ENCODE results near the gene APBA2.

Gene APBA2

GRCh38 chr15:29066838-29067237, 181.1 kb downstream of the APBA2 start:
- peak; percentile 41 for DNase-seq

DNA sequence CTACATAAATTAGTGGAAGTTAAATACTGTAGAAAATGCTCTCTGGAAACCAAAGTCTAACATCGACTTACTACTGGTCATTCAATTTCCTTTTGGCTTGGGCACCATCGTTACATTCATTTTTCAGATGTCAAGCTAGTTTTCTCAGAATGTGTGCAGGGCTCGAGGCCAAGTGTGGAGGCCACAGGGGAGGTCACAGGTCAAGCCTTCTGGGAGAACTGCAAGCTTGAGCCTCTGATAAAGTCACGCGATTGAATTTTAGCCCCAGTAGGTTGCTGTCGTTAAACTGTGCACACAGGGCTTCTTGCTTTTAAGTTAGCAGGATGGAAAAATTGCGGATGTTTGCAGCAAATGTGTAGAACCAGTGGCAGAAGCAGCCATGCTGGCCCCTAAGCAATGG, 182.2 kb downstream of the APBA2 start:
- DNase-seq = no peak

DNA sequence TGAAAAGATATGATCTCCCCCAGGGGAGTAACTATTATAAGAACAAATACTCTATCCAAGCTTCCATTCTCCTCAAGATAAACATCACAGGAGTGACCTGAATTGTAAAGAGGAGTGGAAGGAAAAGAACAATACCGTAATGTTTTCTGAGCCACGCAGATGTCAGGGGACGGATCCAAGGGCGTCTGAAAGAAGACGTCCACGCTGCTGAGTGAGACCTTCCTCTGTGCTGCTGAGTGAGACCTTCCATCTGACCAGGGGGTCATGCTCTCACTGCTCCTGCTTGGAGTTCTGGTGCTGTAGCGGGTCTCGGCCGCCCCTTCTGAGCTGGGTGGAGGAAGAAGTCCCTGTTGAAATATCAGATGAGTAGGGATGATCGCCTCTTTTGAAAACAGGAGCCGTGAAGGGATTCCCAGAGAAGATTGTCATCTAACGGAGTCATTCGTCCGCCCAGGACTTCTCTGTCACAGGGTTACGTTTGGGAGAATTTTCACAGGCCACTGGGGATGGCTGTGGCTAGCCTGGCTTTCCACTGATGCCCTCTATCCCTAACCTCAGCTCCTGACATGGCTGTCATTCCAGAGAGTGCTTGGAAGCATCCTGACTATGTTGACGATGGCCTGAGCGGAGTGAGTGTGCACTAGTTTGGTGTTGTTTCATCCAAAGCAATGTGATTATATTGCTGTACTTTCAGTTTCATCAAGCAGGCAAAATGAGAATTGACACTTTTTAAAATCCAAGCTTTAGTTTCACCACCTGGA, 184.9 kb downstream of the APBA2 start:
- peak; percentile 52 for DNase-seq

DNA sequence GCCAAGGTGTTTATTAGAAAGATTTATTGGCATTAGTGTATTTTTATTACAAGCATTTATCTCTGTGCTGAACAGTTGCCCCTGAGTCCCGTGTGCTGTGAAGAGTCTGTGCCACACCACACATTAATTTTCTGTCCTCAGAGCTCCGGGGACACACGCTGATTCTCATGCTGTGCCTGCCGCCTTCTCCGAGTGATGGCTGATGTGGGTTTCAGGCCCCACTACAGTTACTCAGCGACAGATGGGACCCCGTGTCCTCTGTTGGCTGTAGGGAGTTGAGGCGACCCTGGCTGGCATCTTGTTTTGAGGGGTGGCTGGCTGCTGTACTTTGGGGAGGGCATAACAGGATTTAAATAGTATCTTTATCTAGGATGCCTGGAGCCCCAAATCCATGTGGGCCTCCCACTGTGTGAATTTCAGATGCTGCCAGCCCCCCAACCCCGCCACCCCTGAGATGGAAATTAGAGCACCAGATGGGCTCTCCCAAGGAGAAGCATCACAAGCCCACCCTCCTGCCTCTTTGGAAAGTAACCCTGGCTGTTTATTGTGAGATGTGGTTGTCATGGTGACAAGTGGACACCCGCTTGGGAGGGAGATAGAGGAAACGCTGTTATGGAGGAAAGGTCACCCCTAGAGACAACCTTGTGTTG, 185.6 kb downstream of the APBA2 start:
- peak; percentile 39 for DNase-seq

- no peak for DNase-seq
Measured at GRCh38 chr15:29071882-29072273, 186.1 kb downstream of the APBA2 start.

- no peak for DNase-seq
Measured at GRCh38 chr15:29072444-29072843, 186.7 kb downstream of the APBA2 start.

- peak; percentile 61 for DNase-seq
Measured at GRCh38 chr15:29074045-29074444, 188.3 kb downstream of the APBA2 start.

DNA sequence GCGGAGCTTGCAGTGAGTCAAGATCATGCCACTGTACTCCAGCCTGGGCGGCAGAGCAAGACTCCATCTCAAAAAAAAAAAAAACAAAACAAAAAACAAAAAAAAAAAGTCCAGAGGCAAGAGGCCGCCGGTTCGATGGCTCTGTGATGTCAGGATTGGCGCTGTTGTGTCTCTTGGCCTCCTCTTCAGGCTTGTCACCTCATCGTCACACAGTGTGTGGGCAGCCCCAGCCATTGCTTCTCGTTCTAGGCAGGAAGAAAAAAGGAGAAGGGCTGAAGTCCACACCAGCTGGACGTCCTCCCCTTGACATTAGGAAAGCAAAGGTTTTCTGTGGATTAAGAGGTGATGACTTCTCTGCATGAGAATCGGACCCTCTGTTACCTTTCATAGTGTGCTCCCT, 192.8 kb downstream of the APBA2 start:
- DNase-seq = no peak

- no peak for DNase-seq
Measured at GRCh38 chr15:29079479-29079878, 193.7 kb downstream of the APBA2 start.

DNA sequence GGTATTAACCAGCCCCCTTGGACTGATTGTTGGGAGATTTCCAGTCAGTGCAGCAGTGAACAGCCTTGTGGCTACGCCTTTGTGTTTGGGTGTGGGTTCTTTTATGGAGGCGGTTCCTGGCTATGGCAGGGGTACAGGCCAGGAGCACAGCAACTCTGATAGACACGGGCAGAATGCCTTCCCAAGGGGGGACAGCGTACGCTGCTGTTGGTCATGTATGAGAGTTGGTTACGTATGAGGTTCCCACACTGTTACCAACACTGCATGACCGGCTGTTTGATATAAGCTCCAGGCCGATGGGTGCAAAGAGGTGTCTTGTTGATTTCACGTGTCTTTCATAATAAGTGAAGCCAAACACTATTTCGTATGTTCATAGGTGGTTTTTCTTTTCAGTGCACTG, 196.0 kb downstream of the APBA2 start:
- DNase-seq = no peak

DNA sequence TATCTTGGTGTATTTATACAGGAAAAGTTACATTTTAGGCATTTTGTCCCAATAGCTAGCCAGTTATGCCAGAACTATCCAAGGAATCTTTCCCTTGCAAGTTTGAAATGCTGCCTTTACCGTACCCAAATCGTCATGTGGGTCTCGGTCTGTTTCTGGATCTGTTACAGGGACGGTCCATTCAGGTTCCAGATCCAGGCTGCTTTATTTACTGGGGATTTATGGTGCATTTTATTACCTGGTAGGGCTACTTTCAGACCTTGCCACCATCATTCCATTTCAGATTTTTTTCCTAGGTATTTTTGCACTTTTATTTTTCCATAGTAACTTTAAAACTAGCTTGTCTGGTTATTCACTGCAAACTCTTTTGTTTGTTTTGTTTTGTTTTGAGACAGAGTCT, 197.4 kb downstream of the APBA2 start:
- DNase-seq = no peak

DNA sequence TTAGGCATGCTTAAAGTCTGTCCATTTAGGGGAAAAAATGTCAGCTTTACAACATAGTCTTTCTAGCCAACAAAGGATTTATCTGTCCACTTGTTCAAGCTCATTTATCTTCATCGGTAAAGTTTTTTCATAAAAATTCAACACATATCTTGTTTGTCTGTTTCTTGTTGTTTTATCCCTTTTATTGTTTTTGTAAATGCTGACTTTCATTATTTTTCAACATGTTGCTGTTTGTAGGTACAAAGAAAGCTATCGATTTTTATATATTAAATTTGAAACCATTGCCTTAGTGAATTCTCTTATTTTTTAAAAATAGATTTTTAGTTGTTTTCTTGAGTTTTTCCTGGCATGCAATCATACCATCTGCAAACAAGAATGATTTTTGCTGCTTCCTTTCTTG, 198.1 kb downstream of the APBA2 start:
- DNase-seq = no peak

- DNase-seq = no peak
Measured at GRCh38 chr15:29086001-29086400, 200.2 kb downstream of the APBA2 start.

- DNase-seq = no peak
Measured at GRCh38 chr15:29086891-29087290, 201.1 kb downstream of the APBA2 start.

- no peak for DNase-seq
Measured at GRCh38 chr15:29087521-29088285, 201.9 kb downstream of the APBA2 start.

DNA sequence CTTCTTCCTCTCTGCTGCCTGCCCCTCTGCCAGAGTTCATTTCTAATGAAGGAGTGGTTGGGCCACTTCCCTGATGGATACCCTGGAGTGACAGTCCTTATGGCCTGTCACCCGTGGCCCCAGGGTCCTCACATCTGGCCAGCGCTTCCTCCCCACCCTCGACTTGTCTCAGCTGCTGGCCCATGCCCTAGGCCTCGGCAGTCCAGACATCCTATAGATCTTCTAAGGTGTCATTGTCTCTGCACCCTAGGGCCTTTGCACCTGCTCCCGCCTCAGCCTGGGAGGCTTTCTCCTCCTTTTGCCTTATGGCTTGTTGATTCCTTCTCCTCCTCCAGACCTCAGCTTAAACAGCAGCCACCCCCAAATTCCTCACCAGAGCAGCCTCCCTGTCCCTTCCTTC, 202.9 kb downstream of the APBA2 start:
- DNase-seq = no peak

- DNase-seq = peak; percentile 19
Measured at GRCh38 chr15:29089731-29090616, 204.2 kb downstream of the APBA2 start.

GRCh38 chr15:29090617-29091466, 205.1 kb downstream of the APBA2 start:
- DNase-seq = peak; percentile 53

- no peak for DNase-seq
Measured at GRCh38 chr15:29091666-29092065, 205.9 kb downstream of the APBA2 start.

GRCh38 chr15:29092376-29093064, 206.7 kb downstream of the APBA2 start:
- DNase-seq = no peak

- DNase-seq = no peak
Measured at GRCh38 chr15:29093065-29093435, 207.3 kb downstream of the APBA2 start.
